HCT116 (cell line): ENCODE measurements around the gene DIO3. TPM values are rescaled to one million over a fixed set of nuclear protein-coding genes. Genes with fewer than 3 reads are reported as not detected.

Source experiments
- ATAC-seq: fragments of 200-7000 bp; cut with Tn5 transposase; 2 replicates; pipeline ENCODE4 v1.9.1; 2020; ENCODE audit warnings: mild to moderate bottlenecking, moderate library complexity
- BruUV-seq: library from RNA; stranded (reverse); fragments of 400-500 nt; replicated peaks from 2 replicates; lab custom pipeline; 2021; lab: Mats Ljungman, UMichigan
- CTCF ChIA-PET: fragments of 300-600 bp; sonication (Branson Sonifier 250); formaldehyde crosslinking; loops from one replicate; lab custom pipeline; 2021; ENCODE audit warnings: antibody characterized with exemption; lab: Charles Lee
- POLR2A ChIA-PET: fragments of 300-600, 350-600 bp; sonication (Branson Sonifier 250); formaldehyde crosslinking; loops from one replicate; lab custom pipeline; 2021; ENCODE audit warnings: antibody characterized with exemption; lab: Charles Lee
- RAD21 ChIA-PET, 2 experiments: fragments of 300-600 bp; sonication (Branson Sonifier 250); formaldehyde crosslinking; loops; one replicate each; lab custom pipeline; 2023; ENCODE audit warnings: low total read pairs in 2 of 2; ENCODE audit not compliant: uncharacterized antibody in 2 of 2, unreplicated experiment in 2 of 2, low non-redundant PET in 1 of 2; lab: Charles Lee
- DNase-seq: peaks from one replicate; pipeline ENCODE4 v3.0.0-alpha.2; 2010; ENCODE audit warnings: low read depth, low spot score
- H2AFZ ChIP-seq: fragments of 200-600 bp; shearing (Covaris generic), sonication (generic); 2 replicates; pipeline ENCODE4 v1.6.1; 2017; ENCODE audit warnings: low read depth, mixed run types, mixed read lengths, antibody characterized with exemption, low read length; ENCODE audit not compliant: poor library complexity, severe bottlenecking
- H3K27ac ChIP-seq: 2 replicates; pipeline ENCODE4 v1.5.1; 2012; ENCODE audit warnings: low read depth, low read length
- H3K27me3 ChIP-seq: fragments of 200-600 bp; sonication (generic); 2 replicates; pipeline ENCODE4 v1.6.1; 2016; ENCODE audit warnings: mixed run types, low read length, mixed read lengths; ENCODE audit not compliant: insufficient read depth
- H3K36me3 ChIP-seq, 2 experiments: fragments of 200-500 bp in 1 of 2; fragments of 200-600 bp in 1 of 2; sonication (Bioruptor generic) in 1 of 2; sonication (generic) in 1 of 2; 2 replicates each; pipeline versions ENCODE4 v1.5.1 to v1.6.1; 2014 to 2016; ENCODE audit warnings: low read length in 2 of 2, inconsistent platforms in 1 of 2, mixed read lengths in 1 of 2, mixed run types in 1 of 2; ENCODE audit not compliant: insufficient read depth in 2 of 2, control insufficient read depth in 1 of 2
- H3K4me1 ChIP-seq, 2 experiments: fragments of 200-600 bp in 1 of 2; sonication (generic) in 1 of 2; 2 replicates each; pipeline versions ENCODE4 v1.5.1 to v1.6.1; 2012 to 2017; ENCODE audit warnings: low read length in 2 of 2, inconsistent platforms in 1 of 2, mild to moderate bottlenecking in 1 of 2, mixed read lengths in 1 of 2, mixed run types in 1 of 2, moderate library complexity in 1 of 2; ENCODE audit not compliant: insufficient read depth in 2 of 2, control insufficient read depth in 1 of 2
- H3K4me2 ChIP-seq: fragments of 200-600 bp; sonication (generic); 2 replicates; pipeline ENCODE4 v1.6.1; 2017; ENCODE audit warnings: mixed run types, low read length, mixed read lengths
- H3K4me3 ChIP-seq, 2 experiments: fragments of 200-600 bp in 1 of 2; sonication (generic) in 1 of 2; replicated peaks in 1 of 2; 2 replicates each; pipeline ENCODE4 v1.5.1; 2011 to 2016; ENCODE audit warnings: low read length in 2 of 2, control low read depth in 1 of 2, low read depth in 1 of 2, mild to moderate bottlenecking in 1 of 2, mixed read lengths in 1 of 2, mixed run types in 1 of 2
- H3K79me2 ChIP-seq: fragments of 200-600 bp; sonication (generic); 2 replicates; pipeline ENCODE4 v1.6.1; 2017; ENCODE audit warnings: mild to moderate bottlenecking, mixed run types, low read length, moderate library complexity, mixed read lengths; ENCODE audit not compliant: insufficient read depth
- H3K9ac ChIP-seq: fragments of 200-600 bp; sonication (generic); 2 replicates; pipeline ENCODE4 v1.6.1; 2016; ENCODE audit warnings: low read length, mixed read lengths
- H3K9me2 ChIP-seq: fragments of 200-600 bp; sonication (generic), shearing (Covaris generic); 2 replicates; pipeline ENCODE4 v1.6.1; 2017; ENCODE audit warnings: mixed run types, mild to moderate bottlenecking, moderate library complexity; ENCODE audit not compliant: insufficient read depth
- H3K9me3 ChIP-seq, 2 experiments: fragments of 200-500 bp in 1 of 2; fragments of 200-600 bp in 1 of 2; sonication (Bioruptor generic) in 1 of 2; sonication (generic) in 1 of 2; 2 replicates each; pipeline ENCODE4 v1.6.1; 2014 to 2017; ENCODE audit warnings: low read length in 2 of 2, mixed read lengths in 2 of 2, inconsistent platforms in 1 of 2, low read depth in 1 of 2, mild to moderate bottlenecking in 1 of 2, mixed run types in 1 of 2, moderate library complexity in 1 of 2; ENCODE audit not compliant: control insufficient read depth in 1 of 2, insufficient read depth in 1 of 2
- H4K20me1 ChIP-seq: fragments of 200-600 bp; sonication (generic), shearing (Covaris generic); 2 replicates; pipeline ENCODE4 v1.6.1; 2017; ENCODE audit warnings: mixed run types, mild to moderate bottlenecking, moderate library complexity; ENCODE audit not compliant: insufficient read depth
- CBX3 ChIP-seq: IDR thresholded peaks from 2 replicates; pipeline ENCODE4 v1.6.1; 2012; ENCODE audit warnings: low read depth
- ELF1 ChIP-seq: IDR thresholded peaks from 2 replicates; pipeline ENCODE4 v1.6.1; 2012; ENCODE audit warnings: low read depth, borderline replicate concordance
- EZH2 ChIP-seq: fragments of 200-600 bp; sonication (generic); IDR thresholded peaks from 2 replicates; pipeline ENCODE4 v1.6.1; 2017; ENCODE audit warnings: antibody characterized with exemption, mixed run types
- FOSL1 ChIP-seq: IDR thresholded peaks from 2 replicates; pipeline ENCODE4 v1.6.1; 2012; ENCODE audit warnings: low read depth
- JUND ChIP-seq: IDR thresholded peaks from 2 replicates; pipeline ENCODE4 v1.6.1; 2012
- MAX ChIP-seq: IDR thresholded peaks from 2 replicates; pipeline ENCODE4 v1.6.1; 2012
- RAD21 ChIP-seq: IDR thresholded peaks from 2 replicates; pipeline ENCODE4 v1.6.1; 2012; ENCODE audit warnings: low read depth, mild to moderate bottlenecking
- REST ChIP-seq: IDR thresholded peaks from 2 replicates; pipeline ENCODE4 v1.6.1; 2012; ENCODE audit warnings: low read depth
- SIN3A ChIP-seq: IDR thresholded peaks from 2 replicates; pipeline ENCODE4 v1.6.1; 2012; ENCODE audit warnings: low read depth
- SRF ChIP-seq: IDR thresholded peaks from 2 replicates; pipeline ENCODE4 v1.6.1; 2012; ENCODE audit warnings: low read depth
- TCF7L2 ChIP-seq: IDR thresholded peaks from 2 replicates; pipeline ENCODE4 v1.7.0; 2011; ENCODE audit warnings: borderline replicate concordance, inconsistent platforms; ENCODE audit not compliant: insufficient read depth, insufficient read length; ENCODE audit errors: extremely low read depth
- ZBTB33 ChIP-seq: IDR thresholded peaks from 2 replicates; pipeline ENCODE4 v1.6.1; 2011; ENCODE audit warnings: mild to moderate bottlenecking, low read length, moderate library complexity; ENCODE audit not compliant: insufficient replicate concordance; ENCODE audit errors: extremely low read depth
- intact Hi-C: fragments of 100-400 bp; cut with micrococcal nuclease; formaldehyde crosslinking; loops from 2 replicates; pipeline ENCODE4 v1.10.0; 2022
- total RNA-seq: library from RNA; stranded (reverse); gene quantifications from one replicate; pipeline ENCODE4 v1.2.1, GENCODE V29; 2021; ENCODE audit not compliant: unreplicated experiment
- TF ChIP-seq, protein P1 (sequence below), 3 experiments: fragments of 200-600 bp in 1 of 3; sonication (generic) in 1 of 3; IDR thresholded peaks in 2 of 3; conservative IDR thresholded peaks in 1 of 3; 2 replicates each; pipeline ENCODE4 v1.5.1; 2012 to 2017; ENCODE audit warnings: low read depth in 2 of 3, low read length in 2 of 3, antibody characterized with exemption in 1 of 3, borderline replicate concordance in 1 of 3, control low read depth in 1 of 3, mild to moderate bottlenecking in 1 of 3, mixed read lengths in 1 of 3, mixed run types in 1 of 3, moderate library complexity in 1 of 3; ENCODE audit not compliant: insufficient read depth in 1 of 3

The DIO3 gene
- total RNA-seq, 1 experiment from 2014 or later = 0.34 TPM

- Histone ChIP-seq H3K4me3 (no peak overlapping the region), H4K20me1 (no peaks in the 10 kb centered on the region), H3K9me2 (no peaks in the 10 kb centered on the region), H3K9ac (no peak overlapping the region), H3K9me3 (no peaks in the 10 kb centered on the region), H3K4me2 (no peak overlapping the region), H2AFZ (no peak overlapping the region), H3K4me1 (no peaks in the 10 kb centered on the region), H3K27ac (no peak overlapping the region), H3K36me3 (no peaks in the 10 kb centered on the region), H3K27me3 (no peaks in the 10 kb centered on the region), H3K79me2 (no peaks in the 10 kb centered on the region)
- DNase-seq (no peak), ATAC-seq (no peak)
- ChIA-PET RAD21 (no interaction called here), POLR2A (no interaction called here), CTCF (no interaction called here)
- no TSS peak for BruUV-seq
- intact Hi-C loops = no loop called here
- TF ChIP-seq TCF7L2 (no peak), REST (no peak), ZBTB33 (no peak), SIN3A (no peak), FOSL1 (no peak), RAD21 (no peak), CBX3 (no peak), JUND (no peak), ELF1 (no peak), EZH2 (no peak), SRF (no peak), MAX (no peak)
- TF ChIP-seq, protein P1, sequence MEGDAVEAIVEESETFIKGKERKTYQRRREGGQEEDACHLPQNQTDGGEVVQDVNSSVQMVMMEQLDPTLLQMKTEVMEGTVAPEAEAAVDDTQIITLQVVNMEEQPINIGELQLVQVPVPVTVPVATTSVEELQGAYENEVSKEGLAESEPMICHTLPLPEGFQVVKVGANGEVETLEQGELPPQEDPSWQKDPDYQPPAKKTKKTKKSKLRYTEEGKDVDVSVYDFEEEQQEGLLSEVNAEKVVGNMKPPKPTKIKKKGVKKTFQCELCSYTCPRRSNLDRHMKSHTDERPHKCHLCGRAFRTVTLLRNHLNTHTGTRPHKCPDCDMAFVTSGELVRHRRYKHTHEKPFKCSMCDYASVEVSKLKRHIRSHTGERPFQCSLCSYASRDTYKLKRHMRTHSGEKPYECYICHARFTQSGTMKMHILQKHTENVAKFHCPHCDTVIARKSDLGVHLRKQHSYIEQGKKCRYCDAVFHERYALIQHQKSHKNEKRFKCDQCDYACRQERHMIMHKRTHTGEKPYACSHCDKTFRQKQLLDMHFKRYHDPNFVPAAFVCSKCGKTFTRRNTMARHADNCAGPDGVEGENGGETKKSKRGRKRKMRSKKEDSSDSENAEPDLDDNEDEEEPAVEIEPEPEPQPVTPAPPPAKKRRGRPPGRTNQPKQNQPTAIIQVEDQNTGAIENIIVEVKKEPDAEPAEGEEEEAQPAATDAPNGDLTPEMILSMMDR (IDR thresholded peaks at IDR 0.05 in 2 of 3, conservative IDR thresholded peaks at IDR 0.05 in 1 of 3; ENCODE audit: borderline replicate concordance in 1 of 3, insufficient read depth in 1 of 3, low read depth in 2 of 3, low read length in 2 of 3) = no peak
Observed at GRCh38 chr14:101525640-101526527, 35.4 kb upstream of the DIO3 start.
